ENCODE data around the gene UBE2G2. TPM values are rescaled to one million over a fixed set of nuclear protein-coding genes. Genes with fewer than 3 reads are reported as not detected.

The UBE2G2 gene
- total RNA-seq, result 108 and 112 TPM in 2 replicates

GRCh38 chr21:44801468-44802395 is at the start of gene UBE2G2:
Gene UBE2G2, minus strand, starts transcription at chr21:44801820. Its CDS starts 72 bp downstream, at chr21:44801748.
- intact Hi-C loops (cut with micrococcal nuclease), result loop anchor here (1.0 to 10.0 kb wide), 9 partner anchors 16 to 464 kb away; partner anchors contain the start of genes CFAP410, KRTAP12-3 and KRTAP12-4

GRCh38 chr21:44850905-44851657 is 49.5 kb upstream of the UBE2G2 start:
- intact Hi-C loops (cut with micrococcal nuclease), result no loop called here

- intact Hi-C loops (cut with micrococcal nuclease), result no loop called here
Observed at GRCh38 chr21:44850208-44850800, 48.7 kb upstream of the UBE2G2 start.

GRCh38 chr21:44849616-44850130 is 48.1 kb upstream of the UBE2G2 start:
- intact Hi-C loops (cut with micrococcal nuclease), result no loop called here

- intact Hi-C loops (cut with micrococcal nuclease), result no loop called here
Observed at GRCh38 chr21:44848821-44849521, 47.4 kb upstream of the UBE2G2 start.

- intact Hi-C loops (cut with micrococcal nuclease), result loop anchor here (2.0 kb wide), 1 partner anchor 47 kb away; the partner anchor contains the start of gene UBE2G2
Observed at GRCh38 chr21:44847261-44848056, 45.8 kb upstream of the UBE2G2 start.

- intact Hi-C loops (cut with micrococcal nuclease), result loop anchor here (1.0 to 2.0 kb wide), 2 partner anchors 29 to 46 kb away; partner anchors contain the start of gene UBE2G2
Observed at GRCh38 chr21:44846485-44847260, 45.1 kb upstream of the UBE2G2 start.

GRCh38 chr21:44846224-44846484 is 44.5 kb upstream of the UBE2G2 start:
- intact Hi-C loops (cut with micrococcal nuclease), result loop anchor here (1.0 to 2.0 kb wide), 2 partner anchors 29 to 45 kb away; partner anchors contain the start of gene UBE2G2

GRCh38 chr21:44845418-44846223 is 44.0 kb upstream of the UBE2G2 start:
- intact Hi-C loops (cut with micrococcal nuclease), result loop anchor here (1.0 to 2.0 kb wide), 3 partner anchors 27 to 45 kb away; partner anchors contain the start of genes SUMO3 and UBE2G2

- intact Hi-C loops (cut with micrococcal nuclease), result no loop called here
Observed at GRCh38 chr21:44844256-44844655, 42.6 kb upstream of the UBE2G2 start.

GRCh38 chr21:44842721-44843445 is 41.3 kb upstream of the UBE2G2 start:
- intact Hi-C loops (cut with micrococcal nuclease), result no loop called here

GRCh38 chr21:44842087-44842486 is 40.5 kb upstream of the UBE2G2 start:
- intact Hi-C loops (cut with micrococcal nuclease), result no loop called here

GRCh38 chr21:44840771-44841170 is 39.2 kb upstream of the UBE2G2 start:
- intact Hi-C loops (cut with micrococcal nuclease), result no loop called here

GRCh38 chr21:44838951-44839350 is 37.3 kb upstream of the UBE2G2 start:
- intact Hi-C loops (cut with micrococcal nuclease), result no loop called here

- intact Hi-C loops (cut with micrococcal nuclease), result no loop called here
Observed at GRCh38 chr21:44838039-44838895, 36.6 kb upstream of the UBE2G2 start.

- intact Hi-C loops (cut with micrococcal nuclease), result no loop called here
Observed at GRCh38 chr21:44837537-44837936, 35.9 kb upstream of the UBE2G2 start.

Measured in T-helper 1 cell treated with Interleukin-12 subunit alpha and Interleukin-12 subunit beta and Interleukin-4 antibody, amounts not matched to agents 30 ng/mL and 1 ng/mL, for 36 hours (primary cell).